ENCODE data around the gene DNAJC5. TPM values are rescaled to one million over a fixed set of nuclear protein-coding genes. Genes with fewer than 3 reads are reported as not detected.

The DNAJC5 gene
- total RNA-seq, 1 experiment from 2014 or later, result 44.9 TPM

DNA sequence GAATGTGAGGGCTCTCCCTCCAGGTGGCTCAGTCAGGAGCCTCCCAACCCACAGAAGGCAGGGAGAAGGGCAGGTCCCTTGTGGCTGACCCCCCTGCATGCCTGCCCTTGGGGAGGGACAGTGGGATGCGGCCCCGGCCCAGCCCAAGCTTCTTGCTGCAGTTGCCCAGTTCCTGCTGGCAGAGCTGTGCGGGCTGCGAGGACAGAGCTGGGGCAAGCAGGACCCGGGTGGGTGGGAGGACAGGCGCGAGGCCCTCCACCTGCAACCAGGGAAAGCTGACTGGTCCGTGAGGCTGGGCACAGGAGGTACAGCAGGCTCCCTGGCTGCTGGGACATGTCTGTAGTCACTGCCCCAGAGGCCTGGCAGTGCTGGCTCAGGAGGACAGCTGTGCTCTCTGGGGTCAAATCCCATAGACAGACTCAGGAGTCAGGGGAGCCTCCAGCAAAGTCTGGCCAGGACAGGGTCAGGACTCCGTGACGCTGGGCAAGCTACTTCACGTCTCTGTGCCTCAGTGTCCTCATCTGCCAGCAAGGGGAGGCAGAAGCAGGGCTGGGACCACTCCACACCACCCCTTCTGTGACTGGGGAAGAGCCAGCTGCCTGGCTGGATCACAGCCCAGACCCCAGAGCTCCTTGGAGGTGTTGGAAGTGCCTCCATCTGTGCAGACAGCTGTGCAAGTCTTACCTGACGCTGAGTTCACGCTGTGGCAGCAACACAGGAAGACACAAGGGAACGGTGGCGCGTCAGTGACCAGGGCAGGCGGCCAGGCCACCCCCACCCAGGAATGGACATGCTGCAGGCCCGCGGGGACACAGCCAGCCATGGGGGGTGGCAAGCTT, 48.3 kb downstream of the DNAJC5 start:
- H3K27ac ChIP-seq (ENCODE audit: low read depth, low read length, poor library complexity, severe bottlenecking), result no peak overlapping the region

DNA sequence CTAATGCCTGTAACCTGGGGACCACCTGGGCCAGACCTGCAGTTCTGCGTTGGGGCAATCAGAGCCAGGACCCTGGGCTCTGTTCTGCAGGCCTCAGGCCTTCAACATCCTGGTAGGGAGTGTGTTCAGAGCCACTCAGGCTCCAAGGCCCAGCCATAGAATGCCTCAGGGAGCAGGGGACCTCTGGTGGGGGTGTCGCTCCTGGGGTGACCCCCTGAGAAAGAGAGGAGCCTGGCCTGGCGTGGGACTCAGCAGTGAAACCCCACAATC, 48.8 kb downstream of the DNAJC5 start:
- H3K27ac ChIP-seq (ENCODE audit: low read depth, low read length, poor library complexity, severe bottlenecking), result no peak overlapping the region
- H3K36me3 ChIP-seq (ENCODE audit: insufficient read depth, low read length, poor library complexity, severe bottlenecking), result peaks cover 41% of the 10 kb centered on the region
- H3K4me1 ChIP-seq (ENCODE audit: insufficient read depth, low read length, poor library complexity, severe bottlenecking), result peaks cover 8% of the 10 kb centered on the region
- CTCF ChIA-PET, result no interaction called here
- no peaks in the 10 kb centered on the region for H3K9me3 ChIP-seq (ENCODE audit: low read depth, low read length, poor library complexity, severe bottlenecking)
- intact Hi-C loops (cut with micrococcal nuclease; ENCODE audit: unreplicated experiment), result no loop called here
- no peak for TF ChIP-seq EZH2 (IDR thresholded peaks at IDR 0.05; ENCODE audit: borderline replicate concordance, low read depth, low read length, poor library complexity, severe bottlenecking)
- TF ChIP-seq, protein P1, sequence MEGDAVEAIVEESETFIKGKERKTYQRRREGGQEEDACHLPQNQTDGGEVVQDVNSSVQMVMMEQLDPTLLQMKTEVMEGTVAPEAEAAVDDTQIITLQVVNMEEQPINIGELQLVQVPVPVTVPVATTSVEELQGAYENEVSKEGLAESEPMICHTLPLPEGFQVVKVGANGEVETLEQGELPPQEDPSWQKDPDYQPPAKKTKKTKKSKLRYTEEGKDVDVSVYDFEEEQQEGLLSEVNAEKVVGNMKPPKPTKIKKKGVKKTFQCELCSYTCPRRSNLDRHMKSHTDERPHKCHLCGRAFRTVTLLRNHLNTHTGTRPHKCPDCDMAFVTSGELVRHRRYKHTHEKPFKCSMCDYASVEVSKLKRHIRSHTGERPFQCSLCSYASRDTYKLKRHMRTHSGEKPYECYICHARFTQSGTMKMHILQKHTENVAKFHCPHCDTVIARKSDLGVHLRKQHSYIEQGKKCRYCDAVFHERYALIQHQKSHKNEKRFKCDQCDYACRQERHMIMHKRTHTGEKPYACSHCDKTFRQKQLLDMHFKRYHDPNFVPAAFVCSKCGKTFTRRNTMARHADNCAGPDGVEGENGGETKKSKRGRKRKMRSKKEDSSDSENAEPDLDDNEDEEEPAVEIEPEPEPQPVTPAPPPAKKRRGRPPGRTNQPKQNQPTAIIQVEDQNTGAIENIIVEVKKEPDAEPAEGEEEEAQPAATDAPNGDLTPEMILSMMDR (conservative IDR thresholded peaks at IDR 0.05; ENCODE audit: low read depth, low read length), result no peak
- no peak overlapping the region for H3K4me3 ChIP-seq (ENCODE audit: low read depth, low read length, poor library complexity, severe bottlenecking)
- DNase-seq (ENCODE audit: low spot score), result no peak
- BruUV-seq (replicated peaks), result no TSS peak
- no peaks in the 10 kb centered on the region for H3K27me3 ChIP-seq (replicated peaks; ENCODE audit: insufficient read depth, low read depth, low read length, poor library complexity)
- POLR2A ChIA-PET (ENCODE audit: low non-redundant PET), result no interaction called here

More for the DNA sequence above, 48.3 kb downstream of the DNAJC5 start:
- H3K4me3 ChIP-seq (ENCODE audit: low read depth, low read length, poor library complexity, severe bottlenecking), result no peak overlapping the region
- H3K27me3 ChIP-seq (replicated peaks; ENCODE audit: insufficient read depth, low read depth, low read length, poor library complexity), result no peaks in the 10 kb centered on the region
- H3K9me3 ChIP-seq (ENCODE audit: low read depth, low read length, poor library complexity, severe bottlenecking), result no peaks in the 10 kb centered on the region
- TF ChIP-seq, protein P1 (conservative IDR thresholded peaks at IDR 0.05; ENCODE audit: low read depth, low read length), result no peak
- no peak for TF ChIP-seq EZH2 (IDR thresholded peaks at IDR 0.05; ENCODE audit: borderline replicate concordance, low read depth, low read length, poor library complexity, severe bottlenecking)
- CTCF ChIA-PET, result no interaction called here
- POLR2A ChIA-PET (ENCODE audit: low non-redundant PET), result no interaction called here
- no TSS peak for BruUV-seq (replicated peaks)
- no peak for DNase-seq (ENCODE audit: low spot score)
- intact Hi-C loops (cut with micrococcal nuclease; ENCODE audit: unreplicated experiment), result no loop called here
- peaks cover 41% of the 10 kb centered on the region for H3K36me3 ChIP-seq (ENCODE audit: insufficient read depth, low read length, poor library complexity, severe bottlenecking)
- H3K4me1 ChIP-seq (ENCODE audit: insufficient read depth, low read length, poor library complexity, severe bottlenecking), result peaks cover 2% of the 10 kb centered on the region

DNA sequence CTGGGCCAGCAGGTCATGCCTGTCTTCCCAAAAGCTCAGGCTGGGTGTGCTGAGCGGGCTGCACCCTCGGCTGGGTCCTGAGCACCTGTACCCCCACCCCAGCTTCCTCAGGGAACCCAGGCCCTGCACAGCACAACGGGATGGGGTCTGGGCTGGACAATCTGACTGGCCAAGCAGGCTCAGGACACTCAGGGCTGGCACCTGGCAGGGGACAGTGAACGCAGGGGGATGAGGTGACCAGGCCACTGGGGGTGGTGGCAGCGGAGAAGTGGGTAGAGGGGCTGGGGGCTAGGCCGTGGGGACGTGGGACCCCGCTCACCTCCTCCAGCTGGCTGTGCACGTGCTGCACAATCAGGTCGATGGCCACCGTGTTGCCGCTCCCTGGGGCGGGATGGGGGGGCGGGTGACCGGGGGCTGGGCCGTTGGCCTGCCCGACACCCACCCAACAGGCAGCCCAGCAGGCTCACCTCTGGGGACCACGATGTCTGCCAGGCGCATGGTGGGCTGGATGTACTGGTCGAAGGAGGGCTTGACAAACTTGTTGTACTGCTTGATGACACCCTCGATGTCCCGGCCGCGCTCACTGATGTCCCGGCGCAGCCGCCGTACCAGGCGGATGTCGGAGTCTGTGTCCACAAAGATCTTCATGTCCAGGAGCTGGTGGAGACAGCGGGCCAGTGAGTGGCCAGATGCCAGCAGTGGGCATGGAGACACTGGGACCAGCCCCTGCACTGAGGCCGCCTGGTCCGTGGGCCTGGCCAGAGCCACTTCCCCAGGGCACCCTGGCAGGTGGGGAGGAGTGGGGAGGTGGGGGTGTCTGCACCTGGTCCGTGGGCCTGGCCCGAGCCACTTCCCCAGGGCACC, 49.4 kb downstream of the DNAJC5 start:
- intact Hi-C loops (cut with micrococcal nuclease; ENCODE audit: unreplicated experiment), result no loop called here
- peaks cover 13% of the 10 kb centered on the region for H3K4me1 ChIP-seq (ENCODE audit: insufficient read depth, low read length, poor library complexity, severe bottlenecking)
- H3K4me3 ChIP-seq (ENCODE audit: low read depth, low read length, poor library complexity, severe bottlenecking), result no peak overlapping the region
- CTCF ChIA-PET, result no interaction called here
- DNase-seq (ENCODE audit: low spot score), result no peak
- H3K9me3 ChIP-seq (ENCODE audit: low read depth, low read length, poor library complexity, severe bottlenecking), result no peaks in the 10 kb centered on the region
- H3K36me3 ChIP-seq (ENCODE audit: insufficient read depth, low read length, poor library complexity, severe bottlenecking), result peaks cover 38% of the 10 kb centered on the region
- no peak overlapping the region for H3K27ac ChIP-seq (ENCODE audit: low read depth, low read length, poor library complexity, severe bottlenecking)
- H3K27me3 ChIP-seq (replicated peaks; ENCODE audit: insufficient read depth, low read depth, low read length, poor library complexity), result no peaks in the 10 kb centered on the region
- no TSS peak for BruUV-seq (replicated peaks)
- TF ChIP-seq, protein P1 (conservative IDR thresholded peaks at IDR 0.05; ENCODE audit: low read depth, low read length), result no peak
- TF ChIP-seq EZH2 (IDR thresholded peaks at IDR 0.05; ENCODE audit: borderline replicate concordance, low read depth, low read length, poor library complexity, severe bottlenecking), result no peak
- POLR2A ChIA-PET (ENCODE audit: low non-redundant PET), result no interaction called here

Measured in A673 (cell line).